Esophagus squamous epithelium (tissue), 4 donors: ENCODE data around the gene PCDHGC4.

ENCODE experiments used
- POLR2A ChIP-seq, 4 donors: fragments of 450-650 bp; IDR thresholded peaks; one replicate each; pipeline ENCODE4 v1.6.1; 2017; ENCODE audit warnings: antibody characterized with exemption in 4 of 4, mild to moderate bottlenecking in 4 of 4, moderate library complexity in 3 of 4
- TF ChIP-seq, protein P1 (sequence below), 6 experiments: fragments of 450-650 bp in 4 of 6; fragments of 200-600 bp in 2 of 6; sonication (generic) in 2 of 6; IDR thresholded peaks; one replicate each; pipeline ENCODE4 v1.5.1; 2016 to 2019; ENCODE audit warnings: antibody characterized with exemption in 6 of 6, mild to moderate bottlenecking in 4 of 6, moderate library complexity in 4 of 6

DNA sequence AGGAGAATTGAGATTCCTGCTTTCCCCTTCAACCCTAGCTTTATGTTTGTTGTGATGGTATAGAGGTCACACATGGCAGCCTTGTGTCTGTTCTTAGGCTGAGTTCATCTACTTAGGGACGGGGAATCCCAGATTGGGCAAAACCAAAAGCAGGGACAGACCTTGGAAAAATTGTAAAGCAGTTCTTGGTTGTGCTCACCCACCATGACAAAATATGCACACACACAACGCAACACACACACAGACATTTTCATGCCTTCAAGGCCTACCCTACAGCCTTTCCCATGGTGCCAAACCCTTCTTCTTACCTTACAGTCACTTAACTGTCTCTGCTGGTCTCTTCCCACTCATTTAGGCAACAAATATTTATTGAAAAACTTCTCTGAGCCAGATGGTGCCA, 18.9 kb downstream of the PCDHGC4 start:
- no peak for TF ChIP-seq POLR2A (IDR thresholded peaks at IDR 0.05)
- TF ChIP-seq, protein P1, sequence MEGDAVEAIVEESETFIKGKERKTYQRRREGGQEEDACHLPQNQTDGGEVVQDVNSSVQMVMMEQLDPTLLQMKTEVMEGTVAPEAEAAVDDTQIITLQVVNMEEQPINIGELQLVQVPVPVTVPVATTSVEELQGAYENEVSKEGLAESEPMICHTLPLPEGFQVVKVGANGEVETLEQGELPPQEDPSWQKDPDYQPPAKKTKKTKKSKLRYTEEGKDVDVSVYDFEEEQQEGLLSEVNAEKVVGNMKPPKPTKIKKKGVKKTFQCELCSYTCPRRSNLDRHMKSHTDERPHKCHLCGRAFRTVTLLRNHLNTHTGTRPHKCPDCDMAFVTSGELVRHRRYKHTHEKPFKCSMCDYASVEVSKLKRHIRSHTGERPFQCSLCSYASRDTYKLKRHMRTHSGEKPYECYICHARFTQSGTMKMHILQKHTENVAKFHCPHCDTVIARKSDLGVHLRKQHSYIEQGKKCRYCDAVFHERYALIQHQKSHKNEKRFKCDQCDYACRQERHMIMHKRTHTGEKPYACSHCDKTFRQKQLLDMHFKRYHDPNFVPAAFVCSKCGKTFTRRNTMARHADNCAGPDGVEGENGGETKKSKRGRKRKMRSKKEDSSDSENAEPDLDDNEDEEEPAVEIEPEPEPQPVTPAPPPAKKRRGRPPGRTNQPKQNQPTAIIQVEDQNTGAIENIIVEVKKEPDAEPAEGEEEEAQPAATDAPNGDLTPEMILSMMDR (IDR thresholded peaks at IDR 0.05) = no peak
